CD4-positive, alpha-beta T cell (primary cell): ENCODE results near the gene STEAP2. TPM values are rescaled to one million over a fixed set of nuclear protein-coding genes. Genes with fewer than 3 reads are reported as not detected.
A peak's percentile ranks its signal among the peaks of the same experiment; 100 is the strongest.

Experiments used
- ATAC-seq: fragments of 200-7000 bp; cut with Tn5 transposase; one replicate; pipeline ENCODE4 v1.10.0; 2022; ENCODE audit warnings: mild to moderate bottlenecking; ENCODE audit not compliant: poor library complexity
- CTCF ChIA-PET: fragments of 350-600 bp; sonication (Branson Sonifier 250); formaldehyde crosslinking; loops from one replicate; lab custom pipeline; 2021; ENCODE audit warnings: antibody characterized with exemption, inconsistent platforms; lab: Charles Lee
- POLR2A ChIA-PET: fragments of 350-600 bp; sonication (Branson Sonifier 250); formaldehyde crosslinking; loops from one replicate; lab custom pipeline; 2021; ENCODE audit warnings: antibody characterized with exemption, inconsistent platforms; lab: Charles Lee
- DNase-seq, 14 experiments: peaks; one replicate each; pipeline ENCODE4 v3.0.0-alpha.2; 2013 to 2020; ENCODE audit warnings: mixed read lengths in 2 of 14
- H3K27ac ChIP-seq, 2 donors: one replicate each; pipeline versions ENCODE4 v1.5.1 to v1.7.0; 2013; ENCODE audit warnings: low read length in 2 of 2, low read depth in 1 of 2, mild to moderate bottlenecking in 1 of 2
- H3K27me3 ChIP-seq, 2 experiments: 1 replicate in 1 of 2; 2 replicates in 1 of 2; pipeline versions ENCODE4 v1.6.1 to v1.7.0; 2013; ENCODE audit warnings: low read length in 2 of 2, control low read depth in 1 of 2, mild to moderate bottlenecking in 1 of 2, moderate library complexity in 1 of 2; ENCODE audit not compliant: insufficient read depth in 2 of 2, control insufficient read depth in 1 of 2
- H3K36me3 ChIP-seq: one replicate; pipeline ENCODE4 v1.6.1; 2013; ENCODE audit warnings: low read length, control low read depth; ENCODE audit not compliant: insufficient read depth
- H3K4me1 ChIP-seq: one replicate; pipeline ENCODE4 v1.6.1; 2013; ENCODE audit warnings: low read length, control low read depth; ENCODE audit not compliant: insufficient read depth
- H3K4me3 ChIP-seq: one replicate; pipeline ENCODE4 v1.5.1; 2013; ENCODE audit warnings: mild to moderate bottlenecking, low read length, moderate library complexity
- H3K9me3 ChIP-seq, 2 experiments: 1 replicate in 1 of 2; 2 replicates in 1 of 2; pipeline versions ENCODE4 v1.6.1 to v1.7.0; 2013; ENCODE audit warnings: low read length in 2 of 2, mild to moderate bottlenecking in 2 of 2, control low read depth in 1 of 2, moderate library complexity in 1 of 2; ENCODE audit not compliant: control insufficient read depth in 1 of 2, insufficient read depth in 1 of 2
- H3K27ac Mint-ChIP-seq: one replicate; pipeline ENCODE4 v1.8.0; 2020; ENCODE audit warnings: mixed read lengths
- H3K27me3 Mint-ChIP-seq: one replicate; pipeline ENCODE4 v1.8.0; 2021; ENCODE audit warnings: mixed read lengths
- H3K36me3 Mint-ChIP-seq: one replicate; pipeline ENCODE4 v1.8.0; 2021; ENCODE audit warnings: low read depth, mixed read lengths
- H3K4me1 Mint-ChIP-seq: one replicate; pipeline ENCODE4 v1.8.0; 2021; ENCODE audit warnings: low read depth, mixed read lengths
- H3K4me3 Mint-ChIP-seq: one replicate; pipeline ENCODE4 v1.8.0; 2020; ENCODE audit warnings: mild to moderate bottlenecking, mixed read lengths
- H3K9me3 Mint-ChIP-seq: one replicate; pipeline ENCODE4 v1.8.0; 2020; ENCODE audit warnings: mixed read lengths
- intact Hi-C, 2 experiments: fragments of 100-400 bp; cut with DNase I in 1 of 2; cut with micrococcal nuclease in 1 of 2; formaldehyde crosslinking; loops; one replicate each; pipeline versions ENCODE4 v1.15.1 to v1.9.0; 2023 to 2025; cut with DNase I, micrococcal nuclease
- total RNA-seq, 174 experiments: library from RNA in 2 of 174; stranded (reverse) in 2 of 174; gene quantifications; one replicate each; pipeline ENCODE4 v1.2.3 and lab custom pipeline; 2021 to 2026
- TF ChIP-seq, protein P1 (sequence below): fragments of 200-600 bp; IDR thresholded peaks from one replicate; pipeline ENCODE4 v1.8.0; 2022; ENCODE audit warnings: antibody characterized with exemption, mild to moderate bottlenecking

The STEAP2 gene
- total RNA-seq, 2 experiments from 2014 or later = not detected

DNA sequence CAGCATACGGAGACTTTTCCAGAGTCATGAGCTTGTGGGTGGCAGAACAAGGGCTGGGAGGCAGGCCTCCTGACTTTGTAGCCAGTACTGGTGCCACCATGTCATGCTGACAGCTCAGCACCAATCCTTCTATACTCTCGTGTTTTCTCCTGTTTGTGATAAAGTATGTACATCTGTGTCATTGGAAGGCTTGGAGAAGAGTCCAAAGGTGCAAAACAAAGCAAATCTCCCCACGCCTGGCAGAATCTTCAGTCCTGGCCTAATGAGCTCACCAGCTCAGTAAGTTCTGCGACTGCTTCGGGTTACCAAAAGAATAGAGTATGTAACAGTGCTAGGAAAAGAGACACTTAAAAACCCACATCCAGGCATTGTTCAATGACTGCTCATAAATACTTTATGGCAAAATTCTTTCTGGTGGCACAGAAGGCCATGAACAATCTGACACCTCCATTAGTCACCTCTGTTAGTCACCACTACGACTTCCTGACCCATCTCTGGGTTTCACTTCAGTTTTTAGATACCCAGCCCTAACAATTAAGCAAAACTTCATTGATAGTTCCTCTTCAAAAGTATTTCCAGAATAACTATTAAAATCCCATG lies 32.8 kb upstream of the STEAP2 start:
- ChIA-PET POLR2A (no interaction called here), CTCF (no interaction called here)
- no peaks in the 10 kb centered on the region for H3K27me3 ChIP-seq
- peaks cover 3 to 16% of the 10 kb centered on the region in 2 experiments for H3K9me3 ChIP-seq
- Mint-ChIP-seq H3K4me3 (no peak overlapping the region), H3K27me3 (peaks cover 8% of the 10 kb centered on the region), H3K9me3 (no peaks in the 10 kb centered on the region), H3K27ac (no peak overlapping the region), H3K4me1 (no peaks in the 10 kb centered on the region), H3K36me3 (no peaks in the 10 kb centered on the region)
- no peak overlapping the region for H3K4me3 ChIP-seq
- no peaks in the 10 kb centered on the region for H3K4me1 ChIP-seq
- ATAC-seq = no peak
- TF ChIP-seq, protein P1, sequence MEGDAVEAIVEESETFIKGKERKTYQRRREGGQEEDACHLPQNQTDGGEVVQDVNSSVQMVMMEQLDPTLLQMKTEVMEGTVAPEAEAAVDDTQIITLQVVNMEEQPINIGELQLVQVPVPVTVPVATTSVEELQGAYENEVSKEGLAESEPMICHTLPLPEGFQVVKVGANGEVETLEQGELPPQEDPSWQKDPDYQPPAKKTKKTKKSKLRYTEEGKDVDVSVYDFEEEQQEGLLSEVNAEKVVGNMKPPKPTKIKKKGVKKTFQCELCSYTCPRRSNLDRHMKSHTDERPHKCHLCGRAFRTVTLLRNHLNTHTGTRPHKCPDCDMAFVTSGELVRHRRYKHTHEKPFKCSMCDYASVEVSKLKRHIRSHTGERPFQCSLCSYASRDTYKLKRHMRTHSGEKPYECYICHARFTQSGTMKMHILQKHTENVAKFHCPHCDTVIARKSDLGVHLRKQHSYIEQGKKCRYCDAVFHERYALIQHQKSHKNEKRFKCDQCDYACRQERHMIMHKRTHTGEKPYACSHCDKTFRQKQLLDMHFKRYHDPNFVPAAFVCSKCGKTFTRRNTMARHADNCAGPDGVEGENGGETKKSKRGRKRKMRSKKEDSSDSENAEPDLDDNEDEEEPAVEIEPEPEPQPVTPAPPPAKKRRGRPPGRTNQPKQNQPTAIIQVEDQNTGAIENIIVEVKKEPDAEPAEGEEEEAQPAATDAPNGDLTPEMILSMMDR = no peak
- no peaks in the 10 kb centered on the region for H3K36me3 ChIP-seq
- no peak overlapping the region for H3K27ac ChIP-seq
- peak in 3 of 14 experiments; percentile 14 to 57 (median 41) for DNase-seq
- intact Hi-C loops = no loop called here

DNA sequence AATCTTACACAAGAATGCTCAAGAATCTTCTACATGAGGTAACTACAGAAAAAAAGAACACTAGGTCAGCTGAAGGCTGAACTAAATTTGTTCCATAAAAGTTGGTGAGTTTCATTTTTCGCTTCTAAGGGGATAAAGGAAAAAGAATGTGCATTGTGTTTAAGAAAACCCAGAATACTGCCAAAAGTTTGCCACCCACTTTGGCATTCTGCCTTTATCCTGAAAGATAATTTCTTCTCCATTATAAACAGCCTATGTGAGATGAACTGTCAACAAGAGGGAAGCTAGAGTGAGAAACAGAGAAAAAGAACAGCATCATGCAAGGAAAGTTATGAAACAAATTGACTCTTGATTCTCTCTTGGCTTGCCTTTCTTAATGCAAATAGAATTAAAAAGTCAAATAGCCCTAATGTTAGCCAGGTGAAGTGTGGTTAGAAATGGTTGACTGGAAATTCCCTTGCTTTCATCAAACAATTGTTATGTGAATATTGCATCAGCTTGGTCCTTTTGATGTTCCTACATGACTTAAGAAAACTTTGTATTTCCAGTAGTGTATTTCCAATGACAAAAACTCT lies 31.4 kb upstream of the STEAP2 start:
- DNase-seq (no peak), ATAC-seq (no peak)
- Mint-ChIP-seq H3K9me3 (no peaks in the 10 kb centered on the region), H3K36me3 (no peaks in the 10 kb centered on the region), H3K27me3 (peaks cover 6% of the 10 kb centered on the region), H3K4me3 (no peak overlapping the region), H3K27ac (no peak overlapping the region), H3K4me1 (no peaks in the 10 kb centered on the region)
- CTCF ChIA-PET = no interaction called here
- no peaks in the 10 kb centered on the region for H3K4me1 ChIP-seq
- no peak overlapping the region for H3K27ac ChIP-seq
- no peaks in the 10 kb centered on the region for H3K27me3 ChIP-seq
- intact Hi-C loops = no loop called here
- H3K4me3 ChIP-seq = no peak overlapping the region
- H3K36me3 ChIP-seq = no peaks in the 10 kb centered on the region
- POLR2A ChIA-PET = no interaction called here
- peaks cover 3 to 16% of the 10 kb centered on the region in 2 experiments for H3K9me3 ChIP-seq
- TF ChIP-seq, protein P1 = no peak

DNA sequence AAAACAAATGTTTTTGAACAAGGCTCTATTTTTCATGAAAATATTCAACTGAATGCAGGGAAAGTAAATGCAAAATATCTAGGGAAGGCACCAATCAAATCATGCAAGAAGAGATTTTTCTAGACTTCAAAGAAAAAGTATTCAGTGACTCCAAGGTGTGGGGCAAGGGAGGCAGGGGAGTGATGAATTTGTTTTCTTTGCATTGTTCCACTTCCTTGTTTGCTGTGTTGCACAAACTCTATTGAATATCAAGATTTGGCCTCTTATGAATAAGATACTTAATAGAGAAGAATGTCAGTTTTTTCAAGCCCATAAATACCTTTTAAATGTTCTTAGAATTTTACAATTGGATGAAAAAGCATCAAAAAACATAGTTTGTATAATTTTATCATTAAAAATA lies 30.9 kb upstream of the STEAP2 start:
- no peak for DNase-seq
- Histone ChIP-seq H3K27ac (no peak overlapping the region), H3K4me3 (no peak overlapping the region), H3K27me3 (no peaks in the 10 kb centered on the region), H3K4me1 (no peaks in the 10 kb centered on the region), H3K36me3 (no peaks in the 10 kb centered on the region), H3K9me3 (peaks cover 3 to 14% of the 10 kb centered on the region in 2 experiments)
- Mint-ChIP-seq H3K36me3 (no peaks in the 10 kb centered on the region), H3K27me3 (peaks cover 6% of the 10 kb centered on the region), H3K4me1 (no peaks in the 10 kb centered on the region), H3K9me3 (no peaks in the 10 kb centered on the region), H3K27ac (no peak overlapping the region), H3K4me3 (no peak overlapping the region)
- intact Hi-C loops = no loop called here
- ChIA-PET CTCF (no interaction called here), POLR2A (no interaction called here)
- TF ChIP-seq, protein P1 = no peak
- ATAC-seq = no peak
